ES-I3 (cell line): Measurements from ENCODE around the gene RGS19.

Experiments used
- H3K36me3 ChIP-seq: 2 replicates; pipeline ENCODE4 v1.6.1; 2013; ENCODE audit warnings: mild to moderate bottlenecking, low read length, control low read depth, moderate library complexity; ENCODE audit not compliant: insufficient read depth
- H3K4me1 ChIP-seq: 2 replicates; pipeline ENCODE4 v1.6.1; 2013; ENCODE audit warnings: mild to moderate bottlenecking, control low read depth, low read length; ENCODE audit not compliant: insufficient read depth
- H3K9ac ChIP-seq: 2 replicates; pipeline ENCODE4 v1.6.1; 2013; ENCODE audit warnings: low read depth, mild to moderate bottlenecking, low read length, moderate library complexity
- H3K9me3 ChIP-seq: 2 replicates; pipeline ENCODE4 v1.6.1; 2013; ENCODE audit warnings: mild to moderate bottlenecking, low read length, moderate library complexity; ENCODE audit not compliant: control insufficient read depth, insufficient read depth

The RGS19 gene

GRCh38 chr20:64069614-64070243 is 9.6 kb downstream of the RGS19 start:
- Histone ChIP-seq H3K9me3 (no peaks in the 10 kb centered on the region), H3K4me1 (peaks cover 16% of the 10 kb centered on the region), H3K9ac (no peak overlapping the region), H3K36me3 (no peaks in the 10 kb centered on the region)

DNA sequence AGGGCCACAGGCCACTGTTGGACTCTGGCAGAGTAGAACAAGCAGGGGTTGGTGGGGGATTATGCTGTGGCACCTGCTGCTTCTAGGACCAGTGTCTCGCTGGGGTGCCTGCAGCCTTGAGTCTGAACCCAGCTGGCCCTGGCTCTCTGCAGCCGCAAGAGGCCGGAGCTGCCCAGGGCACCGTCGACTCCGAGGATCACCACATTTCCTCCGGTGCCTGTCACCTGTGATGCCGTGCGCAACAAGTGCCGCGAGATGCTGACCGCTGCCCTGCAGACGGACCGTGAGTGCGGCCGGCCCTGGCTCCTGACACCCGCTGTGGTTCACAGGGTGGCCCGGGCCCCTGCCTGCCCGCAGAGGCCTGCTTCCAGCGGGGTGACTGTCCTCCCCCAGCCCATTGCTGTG is 10.1 kb downstream of the RGS19 start:
- Histone ChIP-seq H3K36me3 (no peaks in the 10 kb centered on the region), H3K4me1 (peaks cover 20% of the 10 kb centered on the region)

GRCh38 chr20:64068386-64069208 is 10.7 kb downstream of the RGS19 start:
- no peaks in the 10 kb centered on the region for H3K36me3 ChIP-seq
- no peak overlapping the region for H3K9ac ChIP-seq
- peaks cover 21% of the 10 kb centered on the region for H3K4me1 ChIP-seq
- H3K9me3 ChIP-seq: no peaks in the 10 kb centered on the region

More for the DNA sequence above, 10.1 kb downstream of the RGS19 start:
- no peak overlapping the region for H3K9ac ChIP-seq
- H3K9me3 ChIP-seq: no peaks in the 10 kb centered on the region

- Histone ChIP-seq H3K36me3 (no peaks in the 10 kb centered on the region), H3K9me3 (no peaks in the 10 kb centered on the region), H3K9ac (no peak overlapping the region), H3K4me1 (peaks cover 21% of the 10 kb centered on the region)
Measured at GRCh38 chr20:64067733-64068307, 11.5 kb downstream of the RGS19 start.

DNA sequence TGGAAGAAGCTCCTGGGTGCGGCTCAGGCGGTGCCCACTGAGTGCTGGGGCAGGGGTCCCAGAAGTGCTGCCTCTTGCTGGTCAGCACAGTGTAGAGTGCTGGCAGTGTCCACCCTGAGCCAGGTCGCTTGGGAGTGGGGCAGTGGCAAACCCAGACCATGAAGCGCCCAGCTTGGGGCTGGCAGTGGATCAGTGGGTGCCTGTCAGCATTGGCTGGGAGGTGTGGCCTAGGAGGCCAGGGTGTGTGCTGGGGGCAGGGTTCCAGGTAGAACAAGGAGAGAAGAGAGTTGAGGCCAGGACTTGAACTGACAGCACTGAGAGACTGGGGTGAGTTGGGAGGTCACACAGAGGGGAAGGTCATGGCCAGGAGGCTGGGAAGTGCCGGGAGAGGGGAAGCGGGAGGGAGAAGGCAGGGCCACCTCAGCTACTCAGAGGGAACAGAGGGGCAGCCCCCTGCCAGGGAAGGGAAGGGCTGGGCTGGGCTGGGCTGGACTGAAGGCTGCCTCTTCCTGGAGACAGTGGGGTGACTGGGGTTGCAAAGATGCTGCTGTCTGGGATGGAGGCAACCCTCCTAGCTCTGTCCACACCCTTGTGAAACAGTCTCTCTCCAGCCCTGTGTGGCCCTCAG is 12.2 kb downstream of the RGS19 start:
- H3K36me3 ChIP-seq: no peaks in the 10 kb centered on the region
- no peaks in the 10 kb centered on the region for H3K9me3 ChIP-seq
- H3K9ac ChIP-seq: no peak overlapping the region
- H3K4me1 ChIP-seq: peaks cover 24% of the 10 kb centered on the region

- Histone ChIP-seq H3K9me3 (no peaks in the 10 kb centered on the region), H3K36me3 (no peaks in the 10 kb centered on the region), H3K4me1 (peaks cover 26% of the 10 kb centered on the region), H3K9ac (no peak overlapping the region)
Measured at GRCh38 chr20:64065974-64066343, 13.4 kb downstream of the RGS19 start.

- H3K9ac ChIP-seq: no peak overlapping the region
- no peaks in the 10 kb centered on the region for H3K36me3 ChIP-seq
- H3K4me1 ChIP-seq: peaks cover 26% of the 10 kb centered on the region
- H3K9me3 ChIP-seq: no peaks in the 10 kb centered on the region
Measured at GRCh38 chr20:64065062-64065973, 14.0 kb downstream of the RGS19 start.

- Histone ChIP-seq H3K9ac (peak overlapping the region; percentile 80; the same call in 1 of the 2 replicates), H3K4me1 (peaks cover 26% of the 10 kb centered on the region), H3K9me3 (no peaks in the 10 kb centered on the region), H3K36me3 (no peaks in the 10 kb centered on the region)
Measured at GRCh38 chr20:64064145-64064698, 15.1 kb downstream of the RGS19 start.

- Histone ChIP-seq H3K9ac (peak overlapping the region; percentile 80; the same call in 1 of the 2 replicates), H3K4me1 (peaks cover 26% of the 10 kb centered on the region), H3K36me3 (no peaks in the 10 kb centered on the region), H3K9me3 (no peaks in the 10 kb centered on the region)
Measured at GRCh38 chr20:64063389-64064144, 15.8 kb downstream of the RGS19 start.

DNA sequence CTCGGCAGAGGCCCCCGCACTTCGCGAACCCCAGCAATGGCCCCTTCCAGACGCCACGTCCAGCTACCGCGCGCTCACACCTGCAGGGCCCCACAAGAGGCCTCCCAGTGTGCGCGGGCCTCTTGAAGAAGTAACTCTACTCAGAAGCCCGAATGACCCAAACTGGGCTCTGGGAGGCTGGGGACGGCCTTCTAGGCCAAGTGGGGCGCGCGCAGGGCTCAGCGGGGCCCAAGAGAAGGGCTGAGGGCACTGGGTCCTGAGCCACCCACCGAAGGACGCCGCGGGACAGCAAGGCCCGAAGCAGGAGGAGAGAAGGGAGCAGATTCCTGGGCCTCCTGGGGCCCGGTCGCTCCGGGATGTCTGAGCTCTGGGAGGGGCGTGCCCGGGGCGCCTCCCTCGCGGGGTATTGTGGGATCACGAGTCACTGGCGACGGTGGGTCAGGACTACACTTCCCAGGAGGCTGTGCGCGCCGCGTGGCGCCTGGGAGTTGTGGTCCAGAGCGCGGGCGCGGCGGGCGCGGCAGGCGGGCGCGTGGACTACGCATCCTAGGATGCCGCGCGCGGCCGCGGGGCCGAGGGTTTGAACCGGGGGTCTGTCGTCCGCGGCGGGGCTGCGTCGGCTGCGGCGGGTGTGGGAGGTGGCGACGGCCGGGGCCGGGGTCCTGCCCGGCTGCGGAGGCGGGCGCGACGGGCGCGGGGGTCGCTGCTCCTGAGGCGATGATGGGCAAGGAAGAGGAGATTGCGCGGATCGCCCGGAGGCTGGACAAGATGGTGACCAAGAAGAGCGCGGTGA is 16.5 kb downstream of the RGS19 start, which contains the start of gene TCEA2:
TCEA2 (plus strand) TSS at position 603 of the 793 bp plus-strand sequence; CDS start at position 718, 115 bp downstream.
- H3K9ac ChIP-seq: peak within 1 kb of the TSS; percentile 80
- peaks cover 26% of the 10 kb centered on the region for H3K4me1 ChIP-seq
- no peaks in the 10 kb centered on the region for H3K9me3 ChIP-seq
- no peaks in the 10 kb centered on the region for H3K36me3 ChIP-seq

DNA sequence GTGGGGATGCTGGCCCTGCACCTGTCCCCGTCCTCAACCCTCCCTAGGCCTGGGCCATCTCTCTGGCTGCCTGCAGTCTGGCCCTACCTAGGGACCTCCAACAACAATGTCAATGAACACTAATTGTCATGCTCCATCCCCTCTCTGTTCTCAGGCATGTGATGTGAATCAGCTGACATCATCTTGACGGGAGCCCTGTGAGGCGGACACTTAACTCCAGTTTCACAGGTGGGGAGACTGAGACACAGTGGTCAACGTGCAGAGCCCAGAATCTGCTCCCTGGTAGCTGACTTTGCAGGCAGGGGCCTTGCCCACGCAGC is 17.1 kb downstream of the RGS19 start:
- no peaks in the 10 kb centered on the region for H3K36me3 ChIP-seq
- peak overlapping the region; percentile 80; the same call in 1 of the 2 replicates for H3K9ac ChIP-seq
- no peaks in the 10 kb centered on the region for H3K9me3 ChIP-seq
- peaks cover 29% of the 10 kb centered on the region for H3K4me1 ChIP-seq

GRCh38 chr20:64058536-64058935 is 20.8 kb downstream of the RGS19 start:
- H3K36me3 ChIP-seq: no peaks in the 10 kb centered on the region
- H3K9me3 ChIP-seq: no peaks in the 10 kb centered on the region
- peaks cover 19% of the 10 kb centered on the region; the same call in 1 of the 2 replicates for H3K4me1 ChIP-seq
- no peak overlapping the region for H3K9ac ChIP-seq
